GM18498 (cell line): ENCODE data around the gene ITGBL1.
A peak's percentile ranks its signal among the peaks of the same experiment; 100 is the strongest.

Experiments used
- ATAC-seq: cut with Tn5 transposase; IDR thresholded peaks from one replicate; pipeline ENCODE4 v1.9.1; 2021; ENCODE audit warnings: mild to moderate bottlenecking, moderate library complexity; ENCODE audit not compliant: unreplicated experiment

Gene ITGBL1

DNA sequence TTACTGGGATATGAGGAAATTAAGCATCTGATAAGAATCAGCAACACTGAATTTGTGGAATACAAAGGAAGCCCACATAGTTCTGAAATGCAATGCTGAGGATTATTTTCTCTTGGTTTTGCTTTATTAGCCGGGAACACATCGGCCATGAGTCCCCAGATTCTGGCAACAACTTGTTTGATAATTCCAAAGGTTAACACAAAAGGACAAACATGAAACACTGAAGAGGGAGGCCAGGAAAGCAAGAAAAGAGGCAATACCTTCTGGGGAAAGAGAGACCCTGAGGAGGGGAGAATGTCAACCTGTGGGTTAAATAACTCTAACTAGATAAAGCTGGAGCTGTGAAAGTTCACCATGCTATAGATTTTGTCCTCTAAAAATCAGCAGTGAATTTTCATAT, 285.9 kb downstream of the ITGBL1 start:
- ATAC-seq: no peak

DNA sequence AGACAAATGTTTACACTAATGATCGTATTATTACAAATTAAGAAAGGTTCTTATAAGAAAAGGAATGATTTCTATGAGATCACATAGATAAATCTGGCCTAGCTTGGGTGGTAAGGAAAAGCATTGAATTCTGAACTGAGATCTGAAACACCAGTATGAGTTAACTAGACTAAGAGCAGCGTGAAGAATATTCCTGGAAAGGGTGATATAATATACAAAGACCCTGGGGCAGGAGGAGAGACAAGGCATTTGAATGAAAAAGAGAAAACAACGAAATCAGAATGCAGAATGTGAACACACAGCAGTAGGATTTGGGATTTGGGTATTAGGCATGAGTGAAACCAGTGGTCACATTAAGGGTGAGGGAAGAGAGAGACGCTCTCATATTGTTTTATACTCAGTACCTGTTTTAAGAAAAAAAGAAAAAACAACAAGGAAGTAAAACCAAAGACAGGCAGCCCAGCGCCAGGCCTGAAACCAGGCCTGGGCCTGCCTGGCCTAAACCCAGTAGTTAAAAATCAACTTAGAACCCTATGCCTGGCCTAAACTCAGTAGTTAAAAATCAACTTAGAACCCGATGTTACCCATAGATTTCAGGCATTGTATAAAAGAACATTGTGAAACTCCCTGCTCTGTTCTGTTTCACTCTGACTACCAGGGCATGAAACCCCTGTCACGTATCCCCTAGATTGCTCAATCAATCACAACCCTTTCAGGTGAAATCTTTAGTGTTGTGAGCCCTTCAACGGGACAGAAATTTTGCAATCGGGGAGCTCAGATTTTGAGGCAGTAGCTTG, 287.1 kb downstream of the ITGBL1 start:
- ATAC-seq: peak; percentile 91

DNA sequence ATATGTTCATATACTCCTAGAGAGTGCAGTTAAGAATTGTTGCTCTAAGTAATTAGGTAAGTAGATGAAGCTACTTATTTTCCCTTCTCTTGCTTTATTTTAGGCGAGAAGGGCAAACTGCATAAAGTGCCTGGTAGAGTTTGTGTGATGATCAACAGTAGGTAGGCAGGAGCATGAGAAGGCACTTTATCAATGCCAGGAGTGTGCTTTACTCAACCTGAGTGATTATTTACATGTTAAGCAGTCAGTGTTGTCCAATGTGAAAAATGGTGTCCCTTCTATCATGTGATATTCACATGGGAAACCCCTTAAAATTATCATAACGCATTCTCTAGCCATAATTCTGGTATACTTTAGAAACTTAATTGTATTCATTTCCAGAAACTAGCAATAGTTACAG, 294.0 kb downstream of the ITGBL1 start:
- ATAC-seq: no peak

DNA sequence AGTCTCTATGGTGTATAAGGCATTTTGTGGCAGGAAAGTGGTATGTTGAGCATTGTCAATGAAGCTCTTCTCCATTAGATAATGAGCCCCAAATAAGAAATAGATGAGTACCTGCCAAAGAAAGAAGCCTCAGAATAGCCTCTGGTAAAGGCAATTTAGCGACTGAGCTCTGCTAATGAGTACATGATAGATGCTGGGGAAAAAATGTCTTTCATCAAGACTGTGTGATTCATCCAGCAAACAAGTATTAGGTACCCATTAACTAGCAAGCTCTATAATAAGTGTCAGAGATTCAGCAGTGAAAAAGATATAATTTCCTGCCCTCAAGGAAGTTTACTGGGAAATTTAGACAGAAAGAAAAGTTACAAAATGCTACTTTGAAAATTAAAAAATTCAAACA, 294.6 kb downstream of the ITGBL1 start:
- no peak for ATAC-seq

DNA sequence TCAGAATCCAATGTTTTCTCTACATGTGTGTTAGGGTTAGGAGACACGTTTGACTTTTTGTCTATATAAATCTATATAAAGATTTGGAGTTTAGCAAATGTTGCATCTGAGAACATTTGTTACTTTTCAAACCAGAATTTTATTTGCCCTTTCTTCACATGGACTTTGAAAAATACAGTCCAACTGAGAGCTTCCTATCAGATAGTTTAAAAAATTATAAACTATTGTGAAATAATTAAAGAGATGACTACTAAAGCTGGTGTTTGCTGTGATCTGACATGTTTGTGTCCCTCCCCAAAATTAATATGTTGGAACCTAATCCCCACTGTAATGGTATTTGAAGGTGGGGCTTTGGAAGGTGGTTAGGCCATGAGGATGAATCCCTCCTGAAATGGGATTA, 297.1 kb downstream of the ITGBL1 start:
- ATAC-seq: no peak

DNA sequence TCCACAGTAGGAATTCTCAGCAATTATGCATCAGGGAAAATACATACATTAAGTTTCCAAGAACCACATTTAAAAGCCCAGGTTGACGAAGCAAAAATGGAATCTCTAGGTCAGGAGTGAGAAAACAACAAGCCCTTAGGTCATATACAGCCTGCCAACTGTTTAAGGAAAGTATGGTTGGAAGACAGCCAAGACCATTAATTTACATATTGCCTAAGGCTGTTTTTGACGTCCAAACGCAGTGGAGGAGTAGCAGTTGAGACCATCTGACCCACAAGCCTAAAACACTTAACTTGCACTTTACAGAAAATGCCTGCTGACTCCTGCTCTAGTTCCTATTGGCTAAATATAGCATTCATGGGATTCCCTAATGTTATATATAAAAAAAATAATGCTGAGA, 299.0 kb downstream of the ITGBL1 start:
- peak; percentile 77 for ATAC-seq

DNA sequence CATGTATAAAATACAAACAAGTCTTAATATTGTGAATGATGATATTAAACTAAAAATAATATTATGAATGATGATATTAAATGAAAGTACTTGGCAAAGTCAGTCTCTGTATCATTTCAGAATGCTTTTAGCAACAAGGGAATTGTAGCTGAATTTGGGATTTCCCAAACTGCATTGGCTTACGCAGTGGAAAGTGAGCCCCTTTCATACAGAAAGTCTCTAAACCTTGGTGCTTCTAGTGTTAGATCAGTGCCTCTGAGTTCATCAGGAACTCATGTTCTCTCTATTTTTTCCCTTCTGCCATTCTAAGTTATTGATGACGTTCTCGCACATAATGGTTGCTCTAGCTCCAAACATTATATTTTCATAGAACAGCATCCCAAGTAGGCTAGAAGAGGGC, 300.0 kb downstream of the ITGBL1 start:
- ATAC-seq: no peak

DNA sequence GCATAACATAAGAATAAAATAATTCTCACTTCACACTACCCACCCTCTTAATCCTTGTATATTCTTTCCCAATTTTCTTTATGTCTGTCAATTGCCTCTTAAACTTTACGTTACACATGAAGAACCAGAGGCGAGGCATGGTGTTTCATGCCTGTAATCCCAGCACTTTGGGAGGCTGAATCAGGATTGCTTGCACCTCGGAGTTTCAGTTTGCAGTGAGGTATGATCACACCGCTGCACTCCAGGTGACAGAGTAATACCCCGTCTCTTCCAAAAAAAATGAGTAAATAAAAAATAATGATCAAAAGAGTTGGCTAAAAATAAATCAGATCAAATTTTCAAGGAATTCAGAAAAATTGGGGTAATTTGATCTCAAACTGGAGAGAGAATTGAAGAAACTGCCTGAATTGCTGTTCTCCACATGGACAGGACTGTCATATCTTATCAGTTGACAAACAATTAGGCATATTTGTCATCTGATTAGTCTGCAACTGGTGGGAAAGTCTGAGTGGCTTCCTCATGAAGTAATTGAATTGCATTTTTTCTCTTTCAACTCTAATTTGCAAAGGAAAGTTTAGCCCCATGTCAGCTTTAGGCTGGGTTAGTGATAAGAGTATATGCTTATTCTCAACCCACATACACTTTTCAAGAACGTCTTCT, 302.9 kb downstream of the ITGBL1 start:
- no peak for ATAC-seq

DNA sequence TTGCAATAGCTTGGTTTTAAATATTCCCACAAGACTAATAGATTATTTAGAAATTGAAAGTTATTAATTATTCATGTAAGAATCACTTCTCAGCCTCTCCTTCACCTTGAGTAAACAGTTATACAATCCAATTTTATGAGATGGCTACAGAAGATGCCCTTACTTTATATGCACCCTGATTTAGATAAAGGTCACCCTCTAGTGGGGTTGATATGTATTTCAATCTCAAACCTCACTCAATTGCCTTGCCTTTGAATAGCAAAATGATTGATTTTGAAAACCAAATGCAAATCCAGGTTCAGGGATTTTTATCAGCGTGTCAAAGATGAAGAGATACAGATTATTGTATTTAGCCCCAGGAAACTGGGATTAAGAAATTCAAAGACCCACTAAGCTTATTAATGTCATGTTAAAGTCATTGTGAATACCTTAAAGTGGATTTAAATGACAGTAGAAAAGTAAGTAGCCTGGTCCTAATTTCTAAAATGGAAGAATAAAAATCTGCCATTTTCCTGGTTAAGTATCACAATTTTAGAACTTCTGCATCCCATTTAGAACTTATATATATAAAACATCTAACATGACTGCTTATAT, 305.1 kb downstream of the ITGBL1 start:
- peak; percentile 82 for ATAC-seq

DNA sequence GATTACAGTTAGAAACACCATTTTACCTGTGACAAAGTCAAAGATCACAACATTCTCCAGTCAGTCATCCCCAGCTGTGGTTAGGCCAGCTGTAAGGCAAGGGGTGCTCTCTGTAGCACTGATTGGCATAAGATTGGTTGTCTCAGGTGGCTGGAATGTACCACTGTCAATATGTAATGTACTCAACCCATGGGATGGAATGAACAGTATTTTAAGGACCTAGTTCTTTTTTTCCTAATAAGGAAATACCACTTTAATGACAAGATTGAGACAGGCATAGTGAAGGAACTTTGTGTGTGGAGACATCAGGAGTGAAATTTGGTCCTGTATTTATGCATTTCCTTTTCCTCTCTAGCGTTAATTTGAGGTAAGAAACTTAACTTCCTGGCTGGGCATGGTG, 310.7 kb downstream of the ITGBL1 start:
- ATAC-seq: no peak
